GM18502 (cell line): ENCODE data around the gene SDHA.
"Not testable (repeated sequence)": the region's sequence is repeated elsewhere in the genome, so short reads cannot be mapped to it uniquely, and the experiment has no call there.

Experiments used
- ATAC-seq: cut with Tn5 transposase; IDR thresholded peaks from one replicate; pipeline ENCODE4 v1.9.1; 2021; ENCODE audit warnings: mild to moderate bottlenecking; ENCODE audit not compliant: unreplicated experiment, poor library complexity

The SDHA gene

GRCh38 chr5:294788-295187, 76.7 kb downstream of the SDHA start:
- not testable (repeated sequence) for ATAC-seq

GRCh38 chr5:296207-296606, 78.1 kb downstream of the SDHA start:
- ATAC-seq: not testable (repeated sequence)

GRCh38 chr5:296954-297353, 78.8 kb downstream of the SDHA start:
- not testable (repeated sequence) for ATAC-seq

DNA sequence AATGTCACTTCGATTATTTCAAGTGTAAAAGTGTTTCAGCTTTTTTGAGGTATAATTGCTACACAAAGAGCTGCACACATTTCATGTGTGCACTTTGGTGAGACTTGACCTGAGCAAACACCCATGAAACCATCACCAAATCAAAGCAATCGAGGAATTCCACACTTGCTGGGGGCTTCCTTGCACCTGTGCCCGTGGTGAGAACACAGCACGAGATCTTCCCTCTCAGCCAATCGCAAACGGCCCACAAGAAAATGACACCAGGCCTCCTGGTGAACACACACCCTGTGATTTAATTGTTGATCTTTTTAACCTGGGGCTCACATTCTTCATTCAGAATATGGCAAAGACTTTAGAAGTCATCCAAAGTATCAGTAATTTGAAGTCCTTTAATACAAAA, 79.3 kb downstream of the SDHA start:
- ATAC-seq: not testable (repeated sequence)

DNA sequence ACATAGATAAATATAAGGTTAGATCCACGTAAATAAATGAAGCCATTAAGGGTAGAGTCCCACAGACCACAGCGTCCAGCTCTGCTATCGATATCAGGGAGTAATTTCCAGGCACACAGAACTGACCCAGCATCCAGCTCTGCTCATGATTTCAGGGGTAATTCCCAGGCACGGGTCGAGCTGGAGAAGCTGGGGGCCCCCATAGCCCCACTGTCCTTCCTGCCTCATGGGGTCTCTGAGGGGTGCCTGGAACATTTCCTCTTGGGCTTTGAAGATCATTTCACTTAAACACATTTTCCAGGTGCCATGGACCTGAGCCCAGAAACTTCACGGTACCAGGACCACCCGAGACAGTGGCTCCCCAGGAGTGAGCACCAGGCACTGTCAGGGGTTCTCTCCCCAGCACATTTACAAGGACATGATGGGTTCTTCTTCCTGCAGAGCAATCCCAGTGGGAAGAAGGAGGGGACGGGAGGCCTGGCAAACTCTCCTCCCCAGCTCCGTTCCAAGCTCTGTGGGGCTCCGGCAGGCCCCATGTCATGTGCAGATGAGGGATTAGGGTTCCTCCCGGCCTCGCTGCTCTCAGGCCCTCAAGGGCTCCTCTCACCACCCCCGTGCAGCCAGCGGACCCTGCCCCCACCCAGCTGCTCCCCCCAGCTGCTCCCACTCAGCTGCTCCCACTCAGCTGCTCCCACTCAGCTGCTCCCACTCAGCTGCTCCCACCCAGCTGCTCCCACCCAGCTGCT, 80.0 kb downstream of the SDHA start:
- ATAC-seq: not testable (repeated sequence)

DNA sequence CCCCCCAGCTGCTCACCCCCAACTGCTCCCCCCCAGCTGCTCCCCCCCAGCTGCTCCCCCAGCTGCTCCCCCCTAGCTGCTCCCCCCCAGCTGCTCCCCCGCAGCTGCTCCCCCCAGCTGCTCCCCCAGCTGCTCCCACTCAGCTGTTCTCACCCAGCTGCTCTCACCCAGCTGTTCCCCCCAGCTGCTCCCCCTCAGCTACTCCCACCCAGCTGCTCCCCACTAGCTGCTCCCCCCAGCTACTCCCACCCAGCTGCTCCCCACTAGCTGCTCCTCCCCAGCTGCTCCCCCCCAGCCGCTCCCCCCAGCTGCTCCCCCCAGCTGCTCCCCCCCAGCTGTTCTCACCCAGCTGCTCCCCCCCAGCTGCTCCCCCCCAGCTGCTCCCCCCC, 80.6 kb downstream of the SDHA start:
- no peak for ATAC-seq

GRCh38 chr5:299921-300320, 81.8 kb downstream of the SDHA start:
- ATAC-seq: not testable (repeated sequence)

DNA sequence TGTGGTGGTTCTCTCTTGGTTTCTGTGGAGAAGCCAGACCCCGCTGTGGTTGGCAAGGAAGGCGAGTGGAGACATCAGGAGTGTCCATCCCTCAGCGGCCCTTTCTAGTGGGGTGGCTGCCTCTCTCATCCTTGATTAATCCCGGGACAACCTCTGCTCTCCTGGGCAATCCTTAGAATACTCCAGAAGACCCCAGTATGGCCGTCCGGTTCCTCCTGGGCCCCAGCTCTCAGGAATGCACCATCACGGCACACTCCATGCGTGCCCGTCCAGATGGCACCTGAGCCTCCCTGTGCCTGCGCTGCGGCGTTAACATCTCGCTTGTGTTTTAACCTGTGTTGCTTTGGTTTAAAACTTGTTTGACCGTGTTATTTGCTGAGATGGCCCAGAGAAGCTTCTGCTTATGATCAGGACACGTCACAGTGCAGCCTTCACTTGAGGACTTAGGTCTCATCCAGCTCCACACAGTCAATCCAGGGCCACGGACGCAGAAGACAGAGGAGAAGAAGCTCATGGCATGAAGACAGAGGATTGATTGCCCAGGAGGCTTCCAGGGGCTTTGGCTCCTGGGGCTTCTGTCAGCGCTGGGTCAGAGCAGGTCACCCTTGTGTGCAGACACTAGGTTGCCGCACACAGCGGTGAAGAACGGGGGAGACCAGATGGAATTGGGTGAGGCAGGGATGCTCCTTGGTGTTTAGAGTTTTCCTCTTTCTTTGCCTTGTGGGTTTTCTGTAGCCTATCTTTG, 82.7 kb downstream of the SDHA start:
- ATAC-seq: not testable (repeated sequence)

- not testable (repeated sequence) for ATAC-seq
Observed at GRCh38 chr5:302416-302815, 84.3 kb downstream of the SDHA start.

DNA sequence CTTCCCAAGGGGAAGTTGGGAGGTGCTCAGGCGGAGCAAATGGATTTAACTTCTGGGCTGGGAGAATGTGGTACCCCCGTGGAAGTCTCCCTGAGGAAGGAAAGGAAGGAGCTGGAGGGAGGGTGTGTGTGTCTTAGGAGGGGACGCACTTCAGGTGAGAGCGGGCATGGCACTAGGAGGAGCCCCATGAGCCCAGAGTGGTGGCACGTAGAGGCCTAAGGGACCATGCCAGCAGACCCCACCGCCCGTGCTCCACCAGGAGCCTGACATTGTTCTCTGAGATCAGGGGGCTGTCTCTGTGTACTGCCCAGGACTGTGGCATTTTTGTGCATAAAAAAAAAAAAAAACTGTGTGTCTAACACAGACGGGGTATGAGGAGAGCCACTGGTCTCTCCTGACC, 84.8 kb downstream of the SDHA start:
- ATAC-seq: no peak

DNA sequence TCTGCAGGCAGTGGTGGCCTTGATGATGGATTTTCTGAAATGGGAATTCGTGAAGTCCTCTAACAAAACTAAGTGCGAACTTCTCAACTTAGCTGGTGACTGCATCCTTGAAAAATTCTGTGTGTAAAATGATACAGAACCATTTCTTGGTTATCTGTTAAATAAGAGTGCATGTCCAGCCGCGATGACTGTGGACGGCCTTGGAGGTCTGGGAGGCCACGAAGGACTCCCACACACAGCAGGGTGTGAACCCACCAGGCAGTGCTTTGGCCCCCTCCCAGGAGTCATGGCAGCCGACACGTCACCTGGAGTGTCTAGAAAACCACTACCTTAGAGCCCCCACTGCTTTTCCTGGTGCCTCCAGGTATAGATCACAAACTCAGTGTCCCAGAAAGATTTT, 85.6 kb downstream of the SDHA start:
- ATAC-seq: not testable (repeated sequence)

DNA sequence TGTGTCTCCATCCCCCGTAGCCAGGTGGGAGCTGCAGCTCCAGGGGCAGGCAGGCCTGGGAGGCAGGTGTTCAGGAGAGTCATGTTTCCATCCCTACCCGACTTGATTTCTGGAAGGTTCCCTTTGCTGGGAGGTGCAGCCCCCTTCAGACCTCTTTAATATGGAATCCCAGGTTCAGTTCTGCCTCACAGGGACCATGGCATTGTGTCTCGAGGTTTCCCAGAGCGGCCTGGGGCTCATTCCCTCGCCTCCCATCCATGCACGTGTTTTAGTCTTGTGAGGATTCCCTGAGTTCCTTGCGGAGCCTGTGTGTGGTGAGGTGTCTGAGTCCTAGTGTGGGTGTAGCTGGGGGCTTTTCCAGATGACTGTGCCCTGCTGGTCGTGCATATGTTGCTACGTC, 86.9 kb downstream of the SDHA start:
- no peak for ATAC-seq

DNA sequence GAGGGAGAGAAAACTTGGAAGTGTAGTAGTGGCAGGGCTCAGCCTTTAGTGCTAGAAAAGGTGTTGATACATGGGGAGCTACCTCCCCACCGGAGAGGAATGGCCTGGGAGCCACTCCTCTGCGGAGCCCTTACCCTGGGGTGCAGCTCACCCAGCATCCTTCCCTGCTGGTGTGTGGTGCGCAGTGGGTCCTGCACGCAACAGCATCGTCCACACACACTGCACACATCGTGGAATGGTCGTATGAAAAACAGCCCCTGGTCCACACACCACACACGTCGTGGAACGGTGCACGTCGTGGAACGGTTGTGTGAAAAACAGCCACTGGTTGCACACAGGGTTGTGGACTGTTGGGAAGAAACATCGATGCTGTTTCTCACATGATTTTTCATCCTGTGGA, 87.3 kb downstream of the SDHA start:
- ATAC-seq: no peak

DNA sequence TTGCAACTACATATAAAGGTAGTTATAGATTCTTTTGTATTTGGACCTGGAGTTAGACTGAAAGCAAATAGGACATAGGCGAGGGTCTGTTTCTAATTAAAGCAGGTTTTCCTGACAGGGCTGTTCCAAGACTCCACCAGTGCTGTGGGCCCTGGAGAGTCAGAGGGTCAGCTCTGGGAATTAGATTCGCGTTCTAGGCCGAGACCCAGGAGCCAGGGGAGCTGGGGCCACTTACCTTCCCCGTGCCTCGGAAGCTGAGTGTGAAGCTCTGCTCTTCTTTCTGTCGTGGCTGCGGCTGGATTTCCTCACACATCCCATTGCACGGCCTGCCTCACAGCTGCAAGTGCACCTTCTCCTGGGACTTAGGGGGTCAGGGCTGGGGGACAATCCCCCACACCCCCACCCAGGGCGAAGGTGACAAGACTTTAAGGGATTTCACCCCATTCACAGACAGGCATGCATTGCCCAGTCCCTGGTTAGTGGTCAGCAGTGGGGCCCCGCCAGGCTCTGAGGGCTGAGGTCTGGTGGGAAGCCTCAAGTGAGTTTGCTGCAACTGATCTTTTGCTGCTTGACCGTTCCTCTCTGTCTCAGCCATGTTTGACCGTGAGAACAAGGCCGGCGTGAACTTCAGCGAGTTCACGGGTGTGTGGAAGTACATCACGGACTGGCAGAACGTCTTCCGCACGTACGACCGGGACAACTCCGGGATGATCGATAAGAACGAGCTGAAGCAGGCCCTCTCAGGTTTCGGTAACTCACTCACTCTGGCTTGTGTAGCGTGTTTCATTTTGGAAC, 88.1 kb downstream of the SDHA start:
- no peak for ATAC-seq
